GM23338 (cell line): Measurements from ENCODE around the gene FCHSD2. TPM values are rescaled to one million over a fixed set of nuclear protein-coding genes. Genes with fewer than 3 reads are reported as not detected.

Source experiments
- ATAC-seq: fragments of 200-7000 bp; cut with Tn5 transposase; 3 replicates; pipeline ENCODE4 v1.9.1; 2020
- DNase-seq: peaks from one replicate; pipeline ENCODE4 v3.0.0-alpha.2; 2015; ENCODE audit warnings: low spot score
- H2AFZ ChIP-seq: fragments of 200-600 bp; sonication (generic); 2 replicates; pipeline ENCODE4 v1.8.0; 2016; ENCODE audit warnings: antibody characterized with exemption, mild to moderate bottlenecking, moderate library complexity
- H3F3A ChIP-seq: fragments of 200-600 bp; sonication (generic); replicated peaks from 2 replicates; pipeline ENCODE4 v1.8.0; 2017; ENCODE audit warnings: antibody characterized with exemption, mixed run types, low read depth
- H3K27ac ChIP-seq: fragments of 200-600 bp; sonication (generic); 2 replicates; pipeline ENCODE4 v1.6.1; 2016; ENCODE audit warnings: low read depth
- H3K27me3 ChIP-seq: fragments of 200-600 bp; sonication (generic); 2 replicates; pipeline ENCODE4 v1.8.0; 2016; ENCODE audit warnings: mild to moderate bottlenecking, mixed run types, moderate library complexity; ENCODE audit not compliant: insufficient read depth
- H3K36me3 ChIP-seq: fragments of 200-600 bp; sonication (generic); 2 replicates; pipeline ENCODE4 v1.8.0; 2016; ENCODE audit warnings: mild to moderate bottlenecking; ENCODE audit not compliant: insufficient read depth
- H3K4me1 ChIP-seq: fragments of 200-600 bp; sonication (generic); 2 replicates; pipeline ENCODE4 v1.8.0; 2016; ENCODE audit warnings: mild to moderate bottlenecking, moderate library complexity; ENCODE audit not compliant: insufficient read depth
- H3K4me2 ChIP-seq: fragments of 200-600 bp; sonication (generic); 2 replicates; pipeline ENCODE4 v1.7.1; 2017; ENCODE audit warnings: mixed run types
- H3K4me3 ChIP-seq: fragments of 200-600 bp; sonication (generic); 2 replicates; pipeline ENCODE4 v1.6.1; 2016; ENCODE audit warnings: mixed run types
- H3K79me2 ChIP-seq: fragments of 200-600 bp; sonication (generic); replicated peaks from 2 replicates; pipeline ENCODE4 v1.8.0; 2017; ENCODE audit warnings: mild to moderate bottlenecking; ENCODE audit not compliant: insufficient read depth
- H3K9me2 ChIP-seq: fragments of 200-600 bp; sonication (generic); 2 replicates; pipeline ENCODE4 v1.8.0; 2017; ENCODE audit not compliant: insufficient read depth
- H4K20me1 ChIP-seq: fragments of 200-600 bp; sonication (generic); replicated peaks from 2 replicates; pipeline ENCODE4 v1.8.0; 2017; ENCODE audit warnings: mild to moderate bottlenecking; ENCODE audit not compliant: insufficient read depth
- H3K27ac Mint-ChIP-seq: 2 replicates; pipeline ENCODE4 v1.8.0; 2020; ENCODE audit warnings: inconsistent platforms, mild to moderate bottlenecking, moderate library complexity, mixed read lengths
- H3K27me3 Mint-ChIP-seq: 3 replicates; pipeline ENCODE4 v1.8.0; 2022; ENCODE audit warnings: low read depth, mild to moderate bottlenecking, moderate library complexity, mixed read lengths, inconsistent platforms; ENCODE audit not compliant: insufficient read depth, poor library complexity
- H3K36me3 Mint-ChIP-seq: 3 replicates; pipeline ENCODE4 v1.8.0; 2021; ENCODE audit warnings: low read depth, mild to moderate bottlenecking, inconsistent platforms, moderate library complexity, mixed read lengths
- H3K4me1 Mint-ChIP-seq: 3 replicates; pipeline ENCODE4 v1.8.0; 2020; ENCODE audit warnings: mild to moderate bottlenecking, inconsistent platforms, mixed read lengths
- H3K4me3 Mint-ChIP-seq: 3 replicates; pipeline ENCODE4 v1.8.0; 2021; ENCODE audit warnings: moderate library complexity, mild to moderate bottlenecking, inconsistent platforms, mixed read lengths
- H3K9me3 Mint-ChIP-seq: 3 replicates; pipeline ENCODE4 v1.8.0; 2020; ENCODE audit warnings: moderate library complexity, mild to moderate bottlenecking, inconsistent platforms, mixed read lengths
- CREB1 ChIP-seq: fragments of 250-450 bp; sonication (Bioruptor Pico); IDR thresholded peaks from 2 replicates; pipeline ENCODE4 v1.5.0; 2020; ENCODE audit warnings: low read depth, mild to moderate bottlenecking, moderate library complexity
- CTCF ChIP-seq, 2 experiments: fragments of 200-600 bp in 1 of 2; sonication (generic) in 1 of 2; conservative IDR thresholded peaks; 2 replicates each; pipeline versions ENCODE4 v1.5.1 to v1.6.1; 2016 to 2017; ENCODE audit warnings: antibody characterized with exemption in 2 of 2, low read depth in 2 of 2, mild to moderate bottlenecking in 2 of 2, moderate library complexity in 1 of 2
- ETS1 ChIP-seq: IDR thresholded peaks from 2 replicates; pipeline ENCODE4 v1.6.1; 2016; ENCODE audit warnings: antibody characterized with exemption
- EZH2 ChIP-seq: fragments of 200-600 bp; sonication (generic); IDR thresholded peaks from one replicate; pipeline ENCODE4 v1.8.0; 2017; ENCODE audit warnings: antibody characterized with exemption, mild to moderate bottlenecking, low read depth; ENCODE audit not compliant: unreplicated experiment
- EZH2phosphoT487 ChIP-seq: fragments of 200-600 bp; sonication (generic); IDR thresholded peaks from one replicate; pipeline ENCODE4 v1.8.1; 2018; ENCODE audit warnings: antibody characterized with exemption; ENCODE audit not compliant: unreplicated experiment
- JUNB ChIP-seq: IDR thresholded peaks from one replicate; pipeline ENCODE4 v1.6.1; 2016; ENCODE audit warnings: antibody characterized with exemption; ENCODE audit not compliant: unreplicated experiment
- NANOG ChIP-seq: IDR thresholded peaks from 2 replicates; pipeline ENCODE4 v1.6.1; 2016; ENCODE audit warnings: antibody characterized with exemption, borderline replicate concordance
- POLR2AphosphoS5 ChIP-seq: IDR thresholded peaks from 2 replicates; pipeline ENCODE4 v1.6.1; 2016; ENCODE audit warnings: antibody characterized with exemption, low read depth
- REST ChIP-seq: IDR thresholded peaks from one replicate; pipeline ENCODE4 v1.6.1; 2018; ENCODE audit warnings: antibody characterized with exemption; ENCODE audit not compliant: unreplicated experiment
- STAT1 ChIP-seq: IDR thresholded peaks from one replicate; pipeline ENCODE4 v1.6.1; 2016; ENCODE audit warnings: antibody characterized with exemption; ENCODE audit not compliant: unreplicated experiment
- ZNF114 ChIP-seq: fragments of 250-450 bp; sonication (Bioruptor Pico); IDR thresholded peaks from 2 replicates; pipeline ENCODE4 v1.5.0; 2020; ENCODE audit warnings: mild to moderate bottlenecking, moderate library complexity
- ZNF331 ChIP-seq: fragments of 250-450 bp; sonication (Bioruptor Pico); IDR thresholded peaks from 2 replicates; pipeline ENCODE4 v1.5.0; 2020; ENCODE audit warnings: low read depth, mild to moderate bottlenecking, moderate library complexity
- polyA plus RNA-seq: library from polyadenylated mRNA; unstranded; fragments of >200 nt; fragmentation: Nextera tagmentation; extraction: Ambion mirVana; gene quantifications from 2 replicates; pipeline ENCODE4 v1.2.1, GENCODE V29; 2016
- total RNA-seq: library from RNA; depleted of rRNA; stranded (reverse); fragments of >200 nt; shearing (Covaris generic); gene quantifications from 2 replicates; pipeline ENCODE4 v1.2.3, GENCODE V29; 2014

Gene FCHSD2
- total and polyA plus RNA-seq, 2 experiments from 2014 or later: 3.6 to 5.2 TPM

- Histone ChIP-seq H4K20me1 (no peaks in the 10 kb centered on the region), H3K79me2 (no peaks in the 10 kb centered on the region), H3K4me3 (peak overlapping the region; percentile 74), H3K9me2 (no peaks in the 10 kb centered on the region), H3K36me3 (no peaks in the 10 kb centered on the region), H2AFZ (peak overlapping the region; percentile 93), H3K27me3 (peaks cover 24% of the 10 kb centered on the region), H3K27ac (no peak overlapping the region), H3K4me2 (peak overlapping the region; percentile 94), H3F3A (0 out of 2 replicates have a peak, but pooled peaks cover 3% of the 10 kb centered on the region), H3K4me1 (no peaks in the 10 kb centered on the region)
- H3K36me3 Mint-ChIP-seq: peaks cover 6% of the 10 kb centered on the region; the same call in 1 of the 3 replicates
- peaks cover 18% of the 10 kb centered on the region for H3K4me1 Mint-ChIP-seq
- peak overlapping the region; percentile 67 for H3K4me3 Mint-ChIP-seq
- ATAC-seq (peak; percentile 42), DNase-seq (peak; percentile 54)
- TF ChIP-seq ETS1: no peak
- no peak for TF ChIP-seq EZH2
- TF ChIP-seq NANOG: no peak
- peaks cover 20% of the 10 kb centered on the region for H3K27me3 Mint-ChIP-seq
- H3K27ac Mint-ChIP-seq: no peak overlapping the region
- H3K9me3 Mint-ChIP-seq: no peaks in the 10 kb centered on the region; the same call in 2 of the 3 replicates
Measured at GRCh38 chr11:72821221-72821919, 320.7 kb downstream of the FCHSD2 start.

GRCh38 chr11:72820439-72821139, 321.5 kb downstream of the FCHSD2 start:
- Histone ChIP-seq H3K36me3 (no peaks in the 10 kb centered on the region), H3K27me3 (peaks cover 24% of the 10 kb centered on the region), H3F3A (0 out of 2 replicates have a peak, but pooled peaks cover 3% of the 10 kb centered on the region), H3K4me2 (0 out of 2 replicates have a peak overlapping the region, but pooled peaks have one; percentile 94), H4K20me1 (no peaks in the 10 kb centered on the region), H2AFZ (no peak overlapping the region), H3K9me2 (no peaks in the 10 kb centered on the region), H3K27ac (no peak overlapping the region), H3K4me1 (peaks cover 1% of the 10 kb centered on the region; the same call in 1 of the 2 replicates), H3K4me3 (peak overlapping the region; percentile 74), H3K79me2 (no peaks in the 10 kb centered on the region)
- peaks cover 20% of the 10 kb centered on the region for H3K4me1 Mint-ChIP-seq
- peak overlapping the region; percentile 67 for H3K4me3 Mint-ChIP-seq
- peaks cover 6% of the 10 kb centered on the region; the same call in 1 of the 3 replicates for H3K36me3 Mint-ChIP-seq
- ATAC-seq (no peak), DNase-seq (no peak)
- H3K27ac Mint-ChIP-seq: no peak overlapping the region
- peaks cover 27% of the 10 kb centered on the region for H3K27me3 Mint-ChIP-seq
- no peaks in the 10 kb centered on the region; the same call in 2 of the 3 replicates for H3K9me3 Mint-ChIP-seq
- TF ChIP-seq CREB1 (CRISPR knock-in tag) (no peak), ZNF114 (no peak), EZH2phosphoT487 (no peak), EZH2 (no peak), ZNF331 (CRISPR knock-in tag) (no peak), JUNB (no peak), CTCF (conservative IDR thresholded peaks at IDR 0.05; ENCODE audit: low read depth in 2 of 2) (no peak), POLR2AphosphoS5 (no peak), STAT1 (no peak), NANOG (no peak), REST (no peak), ETS1 (no peak)
